K562 (cell line): ENCODE data around the gene GET4.

Experiments
- BRF2 ChIP-seq: IDR thresholded peaks from 3 replicates; pipeline ENCODE4 v1.6.1; 2011; ENCODE audit warnings: borderline replicate concordance, mild to moderate bottlenecking; ENCODE audit not compliant: insufficient read length, insufficient read depth
- CTCF ChIP-seq, 3 experiments: IDR thresholded peaks in 2 of 3; conservative IDR thresholded peaks in 1 of 3; 2 replicates each; pipeline ENCODE4 v1.5.1; 2011 to 2012; ENCODE audit warnings: low read length in 3 of 3, mild to moderate bottlenecking in 3 of 3, control low read depth in 2 of 3, improper control_type of control experiment in 1 of 3, inconsistent platforms in 1 of 3, low read depth in 1 of 3, mixed read lengths in 1 of 3, moderate library complexity in 1 of 3; ENCODE audit not compliant: insufficient read depth in 2 of 3
- EHMT2 ChIP-seq: fragments of 450-650 bp; IDR thresholded peaks from 2 replicates; pipeline ENCODE4 v1.6.1; 2018; ENCODE audit warnings: antibody characterized with exemption
- HDAC2 ChIP-seq: fragments of 450-650 bp; IDR thresholded peaks from 2 replicates; pipeline ENCODE4 v1.6.1; 2016; ENCODE audit warnings: mild to moderate bottlenecking
- REST ChIP-seq, 2 experiments: fragments of 450-650 bp; formaldehyde crosslinking in 1 of 2; IDR thresholded peaks; 2 replicates each; pipeline versions ENCODE4 v1.4.0 to v1.6.1; 2014 to 2020; ENCODE audit warnings: mild to moderate bottlenecking in 2 of 2, borderline replicate concordance in 1 of 2, low read depth in 1 of 2
- SMARCC2 ChIP-seq: fragments of 450-650 bp; IDR thresholded peaks from 2 replicates; pipeline ENCODE4 v1.6.1; 2017; ENCODE audit warnings: antibody characterized with exemption, moderate library complexity, mild to moderate bottlenecking, low read depth
- TAF15 ChIP-seq: fragments of 200-400 bp; formaldehyde crosslinking; IDR thresholded peaks from 2 replicates; pipeline ENCODE4 v1.6.1; 2017; ENCODE audit warnings: mild to moderate bottlenecking, low read depth, low read length, moderate library complexity
- ZNF217 ChIP-seq: sonication (generic); formaldehyde crosslinking; IDR thresholded peaks from 2 replicates; pipeline ENCODE4 v1.8.0; 2022; ENCODE audit warnings: mild to moderate bottlenecking, missing genetic modification reagents
- ZNF24 ChIP-seq: fragments of 450-650 bp; IDR thresholded peaks from 2 replicates; pipeline ENCODE4 v1.6.1; 2016

GRCh38 chr7:922334-923107 is 46.2 kb downstream of the GET4 start:
- TF ChIP-seq HDAC2 (no peak), CTCF (IDR thresholded peaks at IDR 0.05 in 2 of 3, conservative IDR thresholded peaks at IDR 0.05 in 1 of 3; ENCODE audit: insufficient read depth in 2 of 3, low read depth in 1 of 3, low read length in 3 of 3) (no peak), BRF2 (no peak), TAF15 (no peak), EHMT2 (no peak), REST (IDR thresholded peaks at IDR 0.05; ENCODE audit: borderline replicate concordance) (no peak), REST (CRISPR knock-in tag; IDR thresholded peaks at IDR 0.05; ENCODE audit: low read depth) (no peak), ZNF24 (no peak), SMARCC2 (no peak), ZNF217 (CRISPR knock-in tag) (no peak)
